ENCODE data around the gene SPATS1. TPM values are rescaled to one million over a fixed set of nuclear protein-coding genes. Genes with fewer than 3 reads are reported as not detected.

SPATS1 gene
- total and polyA plus RNA-seq, 2 of the 13 experiments (the other 11 are each of a cell fraction or from before 2014, with no cell fraction given) = not detected

DNA sequence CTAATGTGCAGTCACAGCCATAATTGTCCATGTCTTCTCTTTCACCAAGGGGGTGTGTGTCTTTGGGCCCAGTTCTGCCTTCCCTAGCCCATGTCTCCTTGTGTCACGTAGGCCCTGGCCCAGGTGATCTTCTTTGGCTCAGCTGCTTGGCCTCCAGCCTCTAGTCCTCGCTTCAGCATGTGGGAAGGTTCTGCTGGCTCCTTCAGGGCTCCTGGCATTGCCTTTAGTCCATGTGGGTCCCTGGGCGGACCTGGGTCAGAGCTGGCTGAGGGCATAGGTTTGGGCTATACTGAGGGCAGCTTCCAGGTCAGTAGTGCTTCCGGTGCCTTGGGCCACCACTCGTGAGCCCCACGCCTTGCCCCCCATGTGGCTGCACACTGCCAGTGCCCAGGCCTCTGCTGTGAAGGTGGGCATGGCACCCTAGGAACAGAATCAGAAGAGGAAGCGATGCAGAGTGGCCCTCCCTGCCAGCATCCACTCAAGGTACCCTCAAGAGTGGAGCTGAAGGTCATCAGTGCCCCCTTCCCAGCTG is 42.1 kb upstream of the SPATS1 start:
- POLR2A ChIA-PET = interaction anchor here (0.5 kb wide), 1 partner anchor 595 kb away, joined by 3 read pairs; no protein-coding TSS in a partner anchor

More for the DNA sequence above, 42.1 kb upstream of the SPATS1 start:
- FAIRE-seq = no peak
- Histone ChIP-seq H3K9ac (ENCODE audit: insufficient read depth, low read depth, low read length) (no peak overlapping the region), H2AFZ (ENCODE audit: low read length) (no peak overlapping the region), H4K20me1 (ENCODE audit: insufficient read depth, low read length) (no peaks in the 10 kb centered on the region), H3K27ac (ENCODE audit: extremely low read length, insufficient read depth, low read length) (no peak overlapping the region), H3K4me1 (ENCODE audit: insufficient read depth, low read length) (no peaks in the 10 kb centered on the region), H3K79me2 (ENCODE audit: insufficient read depth, low read length) (no peaks in the 10 kb centered on the region), H3K27me3 (ENCODE audit: control insufficient read depth in 1 of 2, insufficient read depth in 2 of 2, low read length in 2 of 2) (peaks cover 0 to 6% of the 10 kb centered on the region in 2 experiments; a peak in 1 of 5 replicates), H3K36me3 (replicated peaks in 1 of 2; ENCODE audit: control insufficient read depth in 1 of 2, insufficient read depth in 2 of 2, low read length in 2 of 2) (peaks cover 38 to 42% of the 10 kb centered on the region in 2 experiments), H3K4me3 (replicated peaks in 1 of 3; ENCODE audit: insufficient read depth in 1 of 3, low read depth in 2 of 3, low read length in 3 of 3) (no peak overlapping the region), H3K9me3 (ENCODE audit: low read length) (no peaks in the 10 kb centered on the region), H3K4me2 (ENCODE audit: low read depth, low read length) (no peak overlapping the region)
- WGBS (ENCODE audit: low lambda C conversion rate) = 86% methylated on average over 7 of the region's 7 CpGs
- no TSS peak for BruUV-seq (replicated peaks)
- in situ Hi-C loops (cut with HindIII; ENCODE audit: extremely low pct_ligation_motif_present, low pct_unique_long_range_greater_than_20kb) (no loop called here), intact Hi-C loops (cut with micrococcal nuclease; ENCODE audit: unreplicated experiment) (no loop called here)
- no peak for DNase-seq (ENCODE audit: low spot score)
- TF ChIP-seq ZNF766 (CRISPR knock-in tag; IDR thresholded peaks at IDR 0.05; ENCODE audit: borderline replicate concordance) (no peak), CTCF (CRISPR knock-in tag; IDR thresholded peaks at IDR 0.05) (no peak), KMT2A (CRISPR knock-in tag; IDR thresholded peaks at IDR 0.05) (no peak), ZFP41 (CRISPR knock-in tag; IDR thresholded peaks at IDR 0.05; ENCODE audit: borderline replicate concordance) (no peak), NPAS2 (CRISPR knock-in tag; IDR thresholded peaks at IDR 0.05; ENCODE audit: borderline replicate concordance) (no peak), ZNF274 (CRISPR knock-in tag; IDR thresholded peaks at IDR 0.05) (no peak), HHEX (CRISPR knock-in tag; IDR thresholded peaks at IDR 0.05) (no peak), ZNF563 (CRISPR knock-in tag; IDR thresholded peaks at IDR 0.05) (no peak), ZNF10 (CRISPR knock-in tag; IDR thresholded peaks at IDR 0.05; ENCODE audit: borderline replicate concordance, low read depth) (no peak), TOPORS (CRISPR knock-in tag; IDR thresholded peaks at IDR 0.05) (no peak), SATB2 (CRISPR knock-in tag; IDR thresholded peaks at IDR 0.05) (no peak), GABPA (IDR thresholded peaks at IDR 0.05; ENCODE audit: low read depth, low read length) (no peak), GABPA (CRISPR knock-in tag; IDR thresholded peaks at IDR 0.05; ENCODE audit: low read depth) (no peak), ZNF616 (CRISPR knock-in tag; IDR thresholded peaks at IDR 0.05; ENCODE audit: low read depth) (no peak), ARNT2 (CRISPR knock-in tag; IDR thresholded peaks at IDR 0.05; ENCODE audit: low read depth) (no peak)
- CTCF ChIA-PET (ENCODE audit: low intra/inter-chr PET ratio, low total read pairs) = no interaction called here
- ATAC-seq = no peak

Measured in HepG2 (cell line).